Endothelial cell of umbilical vein (primary cell): Measurements from ENCODE around the gene TTLL7.

Experiments used
- CTCF ChIP-seq, 2 donors: IDR thresholded peaks; 1 replicate in 1 of 2; 2 replicates in 1 of 2; pipeline ENCODE4 v1.5.1; 2011; ENCODE audit warnings: low read length in 2 of 2, mild to moderate bottlenecking in 2 of 2, moderate library complexity in 2 of 2, control low read depth in 1 of 2, inconsistent platforms in 1 of 2, low read depth in 1 of 2; ENCODE audit not compliant: insufficient read depth in 1 of 2; ENCODE audit errors: extremely low read depth in 1 of 2
- EZH2 ChIP-seq: IDR thresholded peaks from 2 replicates; pipeline ENCODE4 v1.6.1; 2012; ENCODE audit warnings: borderline replicate concordance, low read depth, mild to moderate bottlenecking, moderate library complexity, low read length, inconsistent platforms; ENCODE audit not compliant: severe bottlenecking
- FOS ChIP-seq: IDR thresholded peaks from 2 replicates; pipeline ENCODE4 v1.6.1; 2011; ENCODE audit warnings: mild to moderate bottlenecking, low read length, moderate library complexity, borderline replicate concordance; ENCODE audit not compliant: insufficient read depth
- MAX ChIP-seq: IDR thresholded peaks from 2 replicates; pipeline ENCODE4 v1.6.1; 2011; ENCODE audit not compliant: insufficient read depth, insufficient read length
- POLR2A ChIP-seq: IDR thresholded peaks from 2 replicates; pipeline ENCODE4 v1.6.1; 2012; ENCODE audit warnings: low read depth, mild to moderate bottlenecking, control low read depth, low read length
- POLR2AphosphoS5 ChIP-seq: IDR thresholded peaks from 2 replicates; pipeline ENCODE4 v1.6.1; 2012; ENCODE audit warnings: low read depth, mild to moderate bottlenecking, control low read depth, low read length, moderate library complexity; ENCODE audit not compliant: insufficient read depth

- TF ChIP-seq MAX: no peak
- TF ChIP-seq CTCF (IDR thresholded peaks at IDR 0.05; ENCODE audit: extremely low read depth in 1 of 2, insufficient read depth in 1 of 2, low read depth in 1 of 2, low read length in 2 of 2): no peak
- no peak for TF ChIP-seq FOS
- no peak for TF ChIP-seq POLR2AphosphoS5
- no peak for TF ChIP-seq POLR2A
- TF ChIP-seq EZH2: no peak
Observed at GRCh38 chr1:83854456-83854855, 144.5 kb downstream of the TTLL7 start.
